Lower leg skin (tissue), 4 donors: ENCODE data around the gene C21orf91. TPM values are rescaled to one million over a fixed set of nuclear protein-coding genes. Genes with fewer than 3 reads are reported as not detected.
"Not testable (repeated sequence)": the region's sequence is repeated elsewhere in the genome, so short reads cannot be mapped to it uniquely, and the experiment has no call there.

Experiments used
- DNase-seq, 2 donors: peaks; one replicate each; pipeline ENCODE4 v3.0.0-alpha.2; 2019; ENCODE audit warnings: low spot score in 2 of 2
- H3K4me3 ChIP-seq: fragments of 200-600 bp; sonication (generic); 2 replicates; pipeline ENCODE4 v1.5.1; 2017; ENCODE audit warnings: mild to moderate bottlenecking, low read depth; ENCODE audit not compliant: poor library complexity, severe bottlenecking
- CTCF ChIP-seq, 3 donors: fragments of 450-650 bp; IDR thresholded peaks; one replicate each; pipeline ENCODE4 v1.5.1; 2016; ENCODE audit warnings: antibody characterized with exemption in 3 of 3, mild to moderate bottlenecking in 3 of 3, moderate library complexity in 2 of 3
- POLR2A ChIP-seq, 2 donors: fragments of 450-650 bp; IDR thresholded peaks; one replicate each; pipeline ENCODE4 v1.6.1; 2016 to 2017; ENCODE audit warnings: antibody characterized with exemption in 2 of 2, mild to moderate bottlenecking in 1 of 2, moderate library complexity in 1 of 2
- WGBS, 2 donors: methylation state at CpG; one replicate each; pipeline ENCODE4 v1.1.5; 2018; 5-methylcytosine and 5-hydroxymethylcytosine counted together
- intact Hi-C: fragments of 100-400 bp; cut with DNase I; formaldehyde crosslinking; loops from one replicate; pipeline ENCODE4 v1.15.0; 2023; ENCODE audit warnings: low total_unique reads
- total RNA-seq, 4 donors: library from RNA; depleted of rRNA; stranded (reverse); fragments of >200 nt; gene quantifications; one replicate each; pipeline ENCODE4 v1.1.0, GENCODE V29; 2016

The C21orf91 gene
- total RNA-seq, 4 donors from 2014 or later, result 14.1 to 24.5 (median 17.2) TPM

- H3K4me3 ChIP-seq, result no peak overlapping the region
- intact Hi-C loops, result no loop called here
- DNase-seq, result no peak
- 73 to 78% methylated on average over 17 of the region's 17 CpGs for WGBS, 2 donors
- TF ChIP-seq CTCF (IDR thresholded peaks at IDR 0.05) (no peak), POLR2A (IDR thresholded peaks at IDR 0.05) (no peak)
Measured at GRCh38 chr21:17775431-17776126, 43.6 kb downstream of the C21orf91 start.

- 92 to 97% methylated on average over 7 of the region's 7 CpGs for WGBS, 2 donors
- intact Hi-C loops, DNase-seq, H3K4me3 ChIP-seq: not testable (repeated sequence)
Measured at GRCh38 chr21:17775021-17775420, 44.1 kb downstream of the C21orf91 start.

- DNase-seq, result no peak
- H3K4me3 ChIP-seq, result no peak overlapping the region
- no peak for TF ChIP-seq CTCF (IDR thresholded peaks at IDR 0.05)
- WGBS, 2 donors, result 88 to 93% methylated on average over 3 of the region's 3 CpGs
- intact Hi-C loops, result no loop called here
Measured at GRCh38 chr21:17769447-17769845, 49.7 kb downstream of the C21orf91 start.

- no peak for DNase-seq
- H3K4me3 ChIP-seq, result no peak overlapping the region
- TF ChIP-seq POLR2A (IDR thresholded peaks at IDR 0.05), result no peak
- no peak for TF ChIP-seq CTCF (IDR thresholded peaks at IDR 0.05)
- 69 to 77% methylated on average over 3 of the region's 3 CpGs for WGBS, 2 donors
- intact Hi-C loops, result no loop called here
Measured at GRCh38 chr21:17768840-17769446, 50.2 kb downstream of the C21orf91 start.

GRCh38 chr21:17765207-17765606 lies 53.9 kb downstream of the C21orf91 start:
- H3K4me3 ChIP-seq, result no peak overlapping the region
- intact Hi-C loops, result no loop called here
- 96 to 98% methylated on average over 5 of the region's 5 CpGs for WGBS, 2 donors
- DNase-seq, result no peak
- TF ChIP-seq POLR2A (IDR thresholded peaks at IDR 0.05), result no peak
- TF ChIP-seq CTCF (IDR thresholded peaks at IDR 0.05), result no peak

- WGBS, 2 donors, result 45 to 56% methylated on average over 9 of the region's 9 CpGs
- no peak overlapping the region for H3K4me3 ChIP-seq
- TF ChIP-seq CTCF (IDR thresholded peaks at IDR 0.05) (no peak), POLR2A (IDR thresholded peaks at IDR 0.05) (no peak)
- peak in 1 of 2 donors; percentile 75 for DNase-seq
- intact Hi-C loops, result no loop called here
Measured at GRCh38 chr21:17763288-17764037, 55.7 kb downstream of the C21orf91 start.
